ENCODE data around the gene BABAM2.
A peak's percentile ranks its signal among the peaks of the same experiment; 100 is the strongest.

Gene BABAM2

DNA sequence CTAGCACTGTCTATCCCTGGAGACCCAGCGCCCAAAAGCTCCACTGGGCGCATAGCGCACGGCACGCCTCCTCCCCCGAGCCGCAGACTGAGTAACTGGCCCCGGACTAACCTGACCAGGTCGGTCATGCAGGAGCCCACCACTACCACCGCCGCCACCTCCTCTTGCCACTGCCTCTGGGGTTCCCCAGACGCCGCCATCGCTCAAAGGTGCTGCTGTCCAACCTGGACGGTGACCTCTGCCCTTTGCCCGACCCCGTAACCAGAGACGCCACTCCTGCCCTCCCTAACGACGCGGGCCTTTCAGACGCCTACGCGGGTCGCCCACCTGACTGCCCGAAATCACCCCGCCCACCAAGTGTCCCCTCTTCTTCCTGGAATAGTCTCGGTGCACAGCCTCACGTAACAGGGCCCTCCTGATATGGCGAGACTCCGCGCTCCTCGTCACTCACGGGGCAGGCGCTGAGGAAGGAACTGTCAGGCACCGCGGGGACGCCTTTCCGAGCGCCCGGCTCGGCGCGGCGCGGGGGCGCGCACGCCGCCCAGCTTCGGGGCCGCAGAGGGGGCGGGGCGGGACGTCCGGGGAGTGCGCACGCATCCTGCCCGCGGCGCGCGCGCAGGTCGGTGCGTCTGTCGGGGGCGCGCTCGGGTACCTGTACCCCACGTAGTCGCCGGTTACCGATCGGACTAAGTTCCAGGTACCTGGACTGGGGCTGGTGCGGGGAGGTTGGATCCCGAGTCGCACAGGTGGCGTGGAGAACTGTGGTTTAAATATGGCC is at the start of gene BABAM2, which contains the start of gene RBKS:
TSS of gene BABAM2 (plus strand) at position 584 of the 778 bp plus-strand sequence. CDS start 3,828 bp downstream, outside the sequence.
TSS of gene RBKS (minus strand) at position 242 of the 778 bp plus-strand sequence. CDS start at position 200, 42 bp downstream.
- peak within 1 kb of the TSS; percentile 79 to 84 for H3K4me3 ChIP-seq (replicated peaks in 1 of 2; ENCODE audit: low read depth in 2 of 2, low read length in 2 of 2)
- TF ChIP-seq, protein P1, sequence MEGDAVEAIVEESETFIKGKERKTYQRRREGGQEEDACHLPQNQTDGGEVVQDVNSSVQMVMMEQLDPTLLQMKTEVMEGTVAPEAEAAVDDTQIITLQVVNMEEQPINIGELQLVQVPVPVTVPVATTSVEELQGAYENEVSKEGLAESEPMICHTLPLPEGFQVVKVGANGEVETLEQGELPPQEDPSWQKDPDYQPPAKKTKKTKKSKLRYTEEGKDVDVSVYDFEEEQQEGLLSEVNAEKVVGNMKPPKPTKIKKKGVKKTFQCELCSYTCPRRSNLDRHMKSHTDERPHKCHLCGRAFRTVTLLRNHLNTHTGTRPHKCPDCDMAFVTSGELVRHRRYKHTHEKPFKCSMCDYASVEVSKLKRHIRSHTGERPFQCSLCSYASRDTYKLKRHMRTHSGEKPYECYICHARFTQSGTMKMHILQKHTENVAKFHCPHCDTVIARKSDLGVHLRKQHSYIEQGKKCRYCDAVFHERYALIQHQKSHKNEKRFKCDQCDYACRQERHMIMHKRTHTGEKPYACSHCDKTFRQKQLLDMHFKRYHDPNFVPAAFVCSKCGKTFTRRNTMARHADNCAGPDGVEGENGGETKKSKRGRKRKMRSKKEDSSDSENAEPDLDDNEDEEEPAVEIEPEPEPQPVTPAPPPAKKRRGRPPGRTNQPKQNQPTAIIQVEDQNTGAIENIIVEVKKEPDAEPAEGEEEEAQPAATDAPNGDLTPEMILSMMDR (IDR thresholded peaks at IDR 0.05; ENCODE audit: low read depth, low read length): no peak
- peak; percentile 81 to 87 for DNase-seq (ENCODE audit: low read depth in 2 of 2)

DNA sequence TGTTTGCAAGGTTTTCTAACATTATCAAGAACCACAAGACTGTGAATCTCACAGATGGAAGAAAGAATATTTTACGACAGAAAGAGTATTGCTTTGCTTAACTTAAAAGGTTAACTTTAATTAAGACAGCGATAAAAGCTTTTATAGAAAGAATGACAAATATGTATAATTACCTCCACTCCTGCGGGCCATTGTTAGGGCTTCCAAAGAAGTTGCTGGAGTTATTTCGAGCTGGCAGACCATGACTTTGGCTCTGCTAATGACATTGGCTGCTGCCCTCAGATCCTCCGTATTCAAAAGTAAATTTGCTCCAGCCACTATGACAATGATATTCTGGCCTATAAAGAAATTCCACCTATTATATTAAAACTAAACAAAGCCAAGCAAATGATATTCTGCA is 47.6 kb upstream of the BABAM2 start:
- TF ChIP-seq, protein P1 (IDR thresholded peaks at IDR 0.05; ENCODE audit: low read depth, low read length): no peak
- H3K4me3 ChIP-seq (replicated peaks in 1 of 2; ENCODE audit: low read depth in 2 of 2, low read length in 2 of 2): no peak overlapping the region
- no peak for DNase-seq (ENCODE audit: low read depth in 2 of 2)

- no peak for DNase-seq (ENCODE audit: low read depth in 2 of 2)
- H3K4me3 ChIP-seq (replicated peaks in 1 of 2; ENCODE audit: low read depth in 2 of 2, low read length in 2 of 2): no peak overlapping the region
- TF ChIP-seq, protein P1 (IDR thresholded peaks at IDR 0.05; ENCODE audit: low read depth, low read length): no peak
These were observed 46.5 kb upstream of the BABAM2 start for GRCh38 chr2:27843992-27844391.

- no peak for DNase-seq (ENCODE audit: low read depth in 2 of 2)
- no peak overlapping the region for H3K4me3 ChIP-seq (replicated peaks in 1 of 2; ENCODE audit: low read depth in 2 of 2, low read length in 2 of 2)
- TF ChIP-seq, protein P1 (IDR thresholded peaks at IDR 0.05; ENCODE audit: low read depth, low read length): no peak
These were observed 45.7 kb upstream of the BABAM2 start for GRCh38 chr2:27844821-27845255.

- DNase-seq (ENCODE audit: low read depth in 2 of 2): no peak
- TF ChIP-seq, protein P1 (IDR thresholded peaks at IDR 0.05; ENCODE audit: low read depth, low read length): no peak
- H3K4me3 ChIP-seq (replicated peaks in 1 of 2; ENCODE audit: low read depth in 2 of 2, low read length in 2 of 2): no peak overlapping the region
These were observed 43.2 kb upstream of the BABAM2 start for GRCh38 chr2:27847333-27847732.

DNA sequence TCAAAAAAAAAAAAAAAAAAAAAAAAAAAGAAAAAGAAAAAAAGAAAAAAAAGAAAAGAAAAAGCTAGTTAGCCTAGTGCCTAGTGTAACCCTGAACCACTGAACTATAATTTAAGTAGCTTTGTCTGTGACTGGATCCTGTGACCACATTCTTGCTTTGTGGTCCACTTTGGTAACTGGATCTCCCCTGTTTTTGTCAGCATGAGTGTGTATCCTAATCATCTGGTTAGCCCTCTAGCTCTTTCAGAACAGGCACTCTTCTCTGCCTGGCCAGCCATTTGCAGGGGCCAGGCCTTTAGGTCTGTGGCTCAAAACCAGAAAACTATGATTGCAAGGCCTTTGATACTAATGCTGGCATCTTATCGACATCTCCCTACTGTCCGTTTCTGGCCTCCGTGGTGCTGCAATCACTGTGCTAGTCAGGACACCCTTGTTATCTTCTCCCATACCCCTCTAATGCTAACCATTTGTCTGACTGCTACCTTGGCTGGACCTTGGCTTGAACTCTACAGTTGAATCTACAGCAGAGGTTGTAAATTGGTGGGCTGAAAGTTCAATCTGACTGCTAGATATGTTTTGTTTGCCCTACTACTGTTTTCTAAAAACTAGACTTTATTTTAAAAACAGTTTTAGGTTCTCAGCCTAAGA is 40.8 kb upstream of the BABAM2 start:
- TF ChIP-seq, protein P1 (IDR thresholded peaks at IDR 0.05; ENCODE audit: low read depth, low read length): no peak
- H3K4me3 ChIP-seq (replicated peaks in 1 of 2; ENCODE audit: low read depth in 2 of 2, low read length in 2 of 2): no peak overlapping the region
- no peak for DNase-seq (ENCODE audit: low read depth in 2 of 2)

Data from cardiac fibroblast (primary cell).